K562 (cell line): Measurements from ENCODE around the gene SLC7A10. TPM values are rescaled to one million over a fixed set of nuclear protein-coding genes. Genes with fewer than 3 reads are reported as not detected.

Experiments used
- ATAC-seq: fragments of 200-7000 bp; cut with Tn5 transposase; 3 replicates; pipeline ENCODE4 v1.9.1; 2020; ENCODE audit warnings: moderate library complexity
- BruUV-seq: library from RNA; stranded (reverse); fragments of 400-500 nt; replicated peaks from 2 replicates; lab custom pipeline; 2021; lab: Mats Ljungman, UMichigan
- CTCF ChIA-PET: fragments of 300-600 bp; formaldehyde crosslinking; extraction: SDS; loops from one replicate; lab custom pipeline; 2021; ENCODE audit warnings: low intra/inter-chr PET ratio; lab: Yijun Ruan, JAX
- POLR2A ChIA-PET: fragments of 300-600, 350-650 bp; sonication (Branson Sonifier 250); formaldehyde crosslinking; extraction: SDS; loops from one replicate; lab custom pipeline; 2021; ENCODE audit warnings: antibody characterized with exemption, inconsistent platforms; lab: Yijun Ruan, JAX
- DNase-seq, 4 experiments: peaks; one replicate each; pipeline versions ENCODE4 v3.0.0 to v3.0.0-alpha.2; 2011 to 2018; ENCODE audit warnings: low spot score in 3 of 4, mixed read lengths in 3 of 4; ENCODE audit errors: extremely low read depth in 1 of 4
- FAIRE-seq: peaks from 2 replicates; lab custom pipeline; 2011; peaks lifted over from hg19 to GRCh38; lab: Jason Lieb, UNC
- H2AFZ ChIP-seq: 2 replicates; pipeline ENCODE4 v1.6.0; 2011; ENCODE audit warnings: low read depth, low read length, control low read depth, inconsistent platforms
- H3K27ac ChIP-seq: fragments of 200-600 bp; 3 replicates; pipeline ENCODE4 v1.8.0; 2011; ENCODE audit warnings: low read depth, mild to moderate bottlenecking, control low read depth, inconsistent platforms, low read length, moderate library complexity, mixed read lengths; ENCODE audit errors: extremely low read depth
- H3K27me3 ChIP-seq, 2 experiments: fragments of 300-600 bp in 1 of 2; 2 replicates in 1 of 2; 3 replicates in 1 of 2; pipeline versions ENCODE4 v1.6.0 to v1.8.0; 2011; ENCODE audit warnings: inconsistent platforms in 2 of 2, low read length in 2 of 2, mild to moderate bottlenecking in 1 of 2, mixed read lengths in 1 of 2, moderate library complexity in 1 of 2; ENCODE audit not compliant: control insufficient read depth in 2 of 2, insufficient read depth in 2 of 2
- H3K36me3 ChIP-seq: fragments of 300-600 bp; 3 replicates; pipeline ENCODE4 v1.8.0; 2011; ENCODE audit warnings: mild to moderate bottlenecking, low read length, inconsistent platforms; ENCODE audit not compliant: control insufficient read depth, insufficient read depth
- H3K4me1 ChIP-seq, 2 experiments: fragments of 200-600 bp in 1 of 2; replicated peaks in 1 of 2; 2 replicates in 1 of 2; 3 replicates in 1 of 2; pipeline versions ENCODE4 v1.5.1 to v1.8.0; 2011; ENCODE audit warnings: inconsistent platforms in 2 of 2, low read length in 2 of 2, mild to moderate bottlenecking in 1 of 2, mixed read lengths in 1 of 2, moderate library complexity in 1 of 2; ENCODE audit not compliant: control insufficient read depth in 2 of 2, insufficient read depth in 2 of 2
- H3K4me2 ChIP-seq: 2 replicates; pipeline ENCODE4 v1.6.1; 2011; ENCODE audit warnings: low read length, control low read depth, inconsistent platforms, mixed read lengths; ENCODE audit not compliant: insufficient read depth
- H3K4me3 ChIP-seq: fragments of 200-600 bp; sonication (generic), shearing (Covaris generic); 2 replicates; pipeline ENCODE4 v1.5.1; 2016; ENCODE audit warnings: control low read depth, inconsistent platforms
- H3K79me2 ChIP-seq: fragments of 200-600 bp; 3 replicates; pipeline ENCODE4 v1.8.0; 2011; ENCODE audit warnings: low read length, inconsistent platforms; ENCODE audit not compliant: control insufficient read depth, insufficient read depth
- H3K9ac ChIP-seq, 2 experiments: 2 replicates each; pipeline versions ENCODE4 v1.6.0 to v1.6.1; 2011; ENCODE audit warnings: low read depth in 2 of 2, low read length in 2 of 2, control low read depth in 1 of 2, inconsistent platforms in 1 of 2, mild to moderate bottlenecking in 1 of 2, mixed read lengths in 1 of 2; ENCODE audit not compliant: insufficient read depth in 1 of 2
- H3K9me1 ChIP-seq: one replicate; pipeline ENCODE4 v1.6.0; 2011; ENCODE audit warnings: inconsistent platforms, mild to moderate bottlenecking, low read length, moderate library complexity; ENCODE audit not compliant: control insufficient read depth, insufficient read depth
- H3K9me3 ChIP-seq: replicated peaks from 2 replicates; pipeline ENCODE4 v1.5.1; 2011; ENCODE audit warnings: low read depth, low read length, inconsistent platforms; ENCODE audit not compliant: control insufficient read depth, insufficient read depth
- H4K20me1 ChIP-seq: replicated peaks from 2 replicates; pipeline ENCODE4 v1.6.1; 2011; ENCODE audit warnings: low read length, inconsistent platforms, mixed read lengths; ENCODE audit not compliant: control insufficient read depth, insufficient read depth
- CHD2 ChIP-seq: IDR thresholded peaks from 2 replicates; pipeline ENCODE4 v1.6.1; 2011; ENCODE audit warnings: low read depth, low read length
- NCOA1 ChIP-seq: fragments of 450-650 bp; IDR thresholded peaks from 2 replicates; pipeline ENCODE4 v1.6.1; 2016; ENCODE audit warnings: low read depth
- PTTG1 ChIP-seq: fragments of 450-650 bp; IDR thresholded peaks from 2 replicates; pipeline ENCODE4 v1.6.1; 2016; ENCODE audit warnings: low read depth, mild to moderate bottlenecking, missing genetic modification characterization, missing compliant biosample characterization
- WGBS: fragments of 100-300 bp; shearing (Covaris generic); methylation state at CpG from one replicate; pipeline ENCODE4 v1.1.6; 2016; ENCODE audit warnings: low coverage, mixed read lengths; ENCODE audit not compliant: insufficient coverage; ENCODE audit errors: missing lambda C conversion rate; 5-methylcytosine and 5-hydroxymethylcytosine counted together
- in situ Hi-C: fragments of 300-500 bp; cut with MboI; formaldehyde crosslinking; loops from 4 replicates; pipeline ENCODE4 v1.15.0; 2018; ENCODE audit warnings: inconsistent platforms, mixed read lengths
- intact Hi-C: fragments of 100-400 bp; cut with micrococcal nuclease; formaldehyde crosslinking; loops from 2 replicates; pipeline ENCODE4 v1.14.2; 2022
- polyA plus RNA-seq, 8 experiments: library from polyadenylated mRNA; depleted of rRNA in 4 of 8; stranded (reverse) in 5 of 8; unstranded in 3 of 8; fragments of >200 nt; fragmentation: Nextera tagmentation in 2 of 8; fragmentation: Illumina TruSeq in 1 of 8; extraction: Ambion mirVana in 2 of 8; extraction: Trizol in 1 of 8; gene quantifications; 2 replicates each; pipeline versions ENCODE4 v1.2.1 to v1.2.3, GENCODE V29; 2011 to 2014; ENCODE audit warnings: inconsistent platforms in 1 of 8, missing spikeins in 1 of 8
- total RNA-seq, 7 experiments: library from RNA; depleted of rRNA in 6 of 7; stranded (reverse); fragments of >200 nt in 6 of 7; fragmentation: Illumina TruSeq in 2 of 7; extraction: Trizol in 2 of 7; gene quantifications; 2 replicates each; pipeline versions ENCODE4 v1.2.1 to v1.2.3, GENCODE V29; 2011 to 2021; ENCODE audit warnings: low replicate concordance in 1 of 7
- TF ChIP-seq, protein P1 (sequence below), 2 experiments: fragments of 450-650 bp in 1 of 2; sonication (generic) in 1 of 2; formaldehyde crosslinking in 1 of 2; IDR thresholded peaks in 1 of 2; conservative IDR thresholded peaks in 1 of 2; 2 replicates each; pipeline versions ENCODE4 v1.6.1 to v1.8.1; 2016 to 2023; ENCODE audit warnings: mild to moderate bottlenecking in 2 of 2, moderate library complexity in 2 of 2, inconsistent platforms in 1 of 2, missing genetic modification reagents in 1 of 2

SLC7A10 gene
- total and polyA plus RNA-seq, 9 of the 15 experiments (the other 6 are each of a cell fraction or from before 2014, with no cell fraction given) = 0.07 TPM; not detected in 8

DNA sequence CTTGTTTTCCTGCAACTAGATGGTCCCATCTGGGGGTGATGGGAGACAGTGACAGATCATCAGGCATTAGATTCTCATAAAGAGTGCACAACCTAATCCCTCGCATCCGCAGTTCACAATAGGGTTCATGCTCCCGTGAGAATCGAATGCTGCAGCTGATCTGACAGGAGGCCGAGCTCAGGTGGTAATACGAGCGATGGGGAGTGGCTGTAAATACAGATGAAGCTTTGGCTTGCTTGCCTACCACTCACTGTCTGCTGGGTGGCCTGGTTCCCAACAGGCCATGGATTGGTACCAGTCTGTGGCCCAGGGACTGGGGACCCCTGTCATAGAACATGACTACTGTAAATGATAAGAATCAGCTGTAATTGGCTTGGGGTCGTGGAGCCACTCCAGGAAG, 65.8 kb downstream of the SLC7A10 start:
- H3K79me2 ChIP-seq = no peaks in the 10 kb centered on the region
- H3K27ac ChIP-seq = no peak overlapping the region
- H2AFZ ChIP-seq = 0 out of 2 replicates have a peak overlapping the region, but pooled peaks have one; percentile 32
- H4K20me1 ChIP-seq = no peaks in the 10 kb centered on the region
- H3K9me1 ChIP-seq = no peaks in the 10 kb centered on the region
- no peak for FAIRE-seq
- in situ Hi-C loops = no loop called here
- H3K9me3 ChIP-seq = no peaks in the 10 kb centered on the region
- no peak overlapping the region for H3K9ac ChIP-seq
- no peak for TF ChIP-seq CHD2
- no peak for TF ChIP-seq PTTG1 (tag)
- no peaks in the 10 kb centered on the region; a peak in 1 of 5 replicates for H3K4me1 ChIP-seq
- no peaks in the 10 kb centered on the region for H3K27me3 ChIP-seq
- H3K36me3 ChIP-seq = no peaks in the 10 kb centered on the region
- BruUV-seq = no TSS peak
- no peak for DNase-seq
- no peak for ATAC-seq
- H3K4me2 ChIP-seq = no peak overlapping the region
- intact Hi-C loops = no loop called here
- 47% methylated on average over 8 of the region's 8 CpGs for WGBS
- ChIA-PET CTCF (no interaction called here), POLR2A (interaction anchor here (0.7 to 1.4 kb wide), 3 partner anchors 11 to 24 kb away, joined by 3 to 4 read pairs (median 3); no protein-coding TSS in a partner anchor)
- no peak overlapping the region for H3K4me3 ChIP-seq

DNA sequence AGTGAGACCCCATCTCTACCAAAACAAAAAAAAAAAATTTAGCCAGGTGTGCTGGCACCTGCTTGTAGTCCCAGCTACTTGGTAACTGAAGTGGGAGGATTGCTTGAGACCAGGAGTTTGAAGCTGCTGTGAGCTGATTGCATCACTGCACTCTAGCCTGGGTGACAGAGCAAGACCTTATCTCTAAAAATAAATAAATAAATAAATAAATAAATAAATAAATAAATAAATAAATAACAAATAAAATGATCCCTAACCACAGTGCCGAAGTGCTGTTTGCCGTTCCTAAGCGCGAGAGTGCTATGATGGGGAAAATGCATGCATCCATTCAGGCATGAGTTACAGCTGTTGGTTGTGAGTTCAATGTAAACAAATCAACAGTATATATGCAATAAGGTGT, 66.5 kb downstream of the SLC7A10 start:
- no peaks in the 10 kb centered on the region for H3K9me3 ChIP-seq
- TF ChIP-seq, protein P1, sequence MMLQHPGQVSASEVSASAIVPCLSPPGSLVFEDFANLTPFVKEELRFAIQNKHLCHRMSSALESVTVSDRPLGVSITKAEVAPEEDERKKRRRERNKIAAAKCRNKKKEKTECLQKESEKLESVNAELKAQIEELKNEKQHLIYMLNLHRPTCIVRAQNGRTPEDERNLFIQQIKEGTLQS (IDR thresholded peaks at IDR 0.05) = peak; percentile 24; the same call in 1 of the 2 replicates
- TF ChIP-seq, protein P1 (CRISPR knock-in tag; conservative IDR thresholded peaks at IDR 0.05) = no peak
- no peak for TF ChIP-seq NCOA1
- TF ChIP-seq, all 486 proteins: peak for 1
- H3K27ac ChIP-seq = no peak overlapping the region
- no peaks in the 10 kb centered on the region; a peak in 1 of 5 replicates for H3K4me1 ChIP-seq
- H3K36me3 ChIP-seq = no peaks in the 10 kb centered on the region
- H3K79me2 ChIP-seq = no peaks in the 10 kb centered on the region
- BruUV-seq = no TSS peak
- H4K20me1 ChIP-seq = no peaks in the 10 kb centered on the region
- in situ Hi-C loops = no loop called here
- H3K27me3 ChIP-seq = no peaks in the 10 kb centered on the region
- no peak for ATAC-seq
- no peaks in the 10 kb centered on the region for H3K9me1 ChIP-seq
- H3K4me2 ChIP-seq = no peak overlapping the region
- no peak for FAIRE-seq
- ChIA-PET POLR2A (interaction anchor here (1.4 kb wide), 1 partner anchor 11 kb away, joined by 3 read pairs; no protein-coding TSS in a partner anchor), CTCF (no interaction called here)
- WGBS = 75% methylated on average over 4 of the region's 4 CpGs
- intact Hi-C loops = no loop called here
- no peak overlapping the region for H3K9ac ChIP-seq
- H3K4me3 ChIP-seq = no peak overlapping the region
- no peak for DNase-seq
- no peak overlapping the region for H2AFZ ChIP-seq

Other genes starting within 250 kb of the SLC7A10 start
- 2.8 and 3.7 TPM in 2 replicates for gene RHPN2, start 161.0 kb downstream of the SLC7A10 start, total RNA-seq (2014; rRNA removed)
- 2.7 and 3.2 TPM in 2 replicates for gene RHPN2, start 161.0 kb downstream of the SLC7A10 start, total RNA-seq (2014; rRNA removed; fragmentation: Illumina TruSeq; extraction: Trizol)
- 3.0 and 3.6 TPM in 2 replicates for gene RHPN2, start 161.0 kb downstream of the SLC7A10 start, total RNA-seq (2015; rRNA removed; fragmentation: Illumina TruSeq; extraction: Trizol)
- 4.1 and 4.4 TPM in 2 replicates for gene RHPN2, start 161.0 kb downstream of the SLC7A10 start, total RNA-seq (2021)
- gene RHPN2, start 161.0 kb downstream of the SLC7A10 start, polyA plus RNA-seq (2011; rRNA removed) = 7.2 and 9.9 TPM in 2 replicates
- 5.9 and 6.1 TPM in 2 replicates for gene RHPN2, start 161.0 kb downstream of the SLC7A10 start, polyA plus RNA-seq (2014; fragmentation: Illumina TruSeq; extraction: Trizol)
- 1 to 10 TPM in 1 of 2 experiments, under 1 TPM in 1; 0.63 to 1.2 TPM for gene RHPN2, start 161.0 kb downstream of the SLC7A10 start, polyA plus RNA-seq (2014; fragmentation: Nextera tagmentation; extraction: Ambion mirVana)
- 2.9 and 5.7 TPM in 2 replicates for gene RHPN2, start 161.0 kb downstream of the SLC7A10 start, polyA plus RNA-seq (2014; rRNA removed)
- gene GPATCH1, start 144.7 kb downstream of the SLC7A10 start, total RNA-seq (2014; rRNA removed) = 6.6 and 9.4 TPM in 2 replicates
- gene GPATCH1, start 144.7 kb downstream of the SLC7A10 start, total RNA-seq (2014; rRNA removed; fragmentation: Illumina TruSeq; extraction: Trizol) = 7.1 and 8.1 TPM in 2 replicates
- 9.5 and 9.6 TPM in 2 replicates for gene GPATCH1, start 144.7 kb downstream of the SLC7A10 start, total RNA-seq (2015; rRNA removed; fragmentation: Illumina TruSeq; extraction: Trizol)
- gene GPATCH1, start 144.7 kb downstream of the SLC7A10 start, total RNA-seq (2021) = 7.0 and 8.0 TPM in 2 replicates
- 7.9 and 9.1 TPM in 2 replicates for gene GPATCH1, start 144.7 kb downstream of the SLC7A10 start, polyA plus RNA-seq (2011; rRNA removed)
- gene GPATCH1, start 144.7 kb downstream of the SLC7A10 start, polyA plus RNA-seq (2014; fragmentation: Illumina TruSeq; extraction: Trizol) = 7.5 and 9.7 TPM in 2 replicates
- 1 to 10 TPM; 3.7 to 9.2 TPM for gene GPATCH1, start 144.7 kb downstream of the SLC7A10 start, polyA plus RNA-seq (2014; fragmentation: Nextera tagmentation; extraction: Ambion mirVana)
- gene GPATCH1, start 144.7 kb downstream of the SLC7A10 start, polyA plus RNA-seq (2014; rRNA removed) = 7.7 and 10.9 TPM in 2 replicates
- gene WDR88, start 93.7 kb downstream of the SLC7A10 start, total RNA-seq (2014; rRNA removed) = not detected in 2 replicates
- gene WDR88, start 93.7 kb downstream of the SLC7A10 start, total RNA-seq (2014; rRNA removed; fragmentation: Illumina TruSeq; extraction: Trizol) = not detected in 2 replicates
- not detected in 2 replicates for gene WDR88, start 93.7 kb downstream of the SLC7A10 start, total RNA-seq (2015; rRNA removed; fragmentation: Illumina TruSeq; extraction: Trizol)
- gene WDR88, start 93.7 kb downstream of the SLC7A10 start, total RNA-seq (2021) = not detected in 2 replicates
- not detected in 2 replicates for gene WDR88, start 93.7 kb downstream of the SLC7A10 start, polyA plus RNA-seq (2011; rRNA removed)
- gene WDR88, start 93.7 kb downstream of the SLC7A10 start, polyA plus RNA-seq (2014; fragmentation: Illumina TruSeq; extraction: Trizol) = not detected in 2 replicates
- gene WDR88, start 93.7 kb downstream of the SLC7A10 start, polyA plus RNA-seq (2014; fragmentation: Nextera tagmentation; extraction: Ambion mirVana) = under 1 TPM; 0.03 to 0.04 TPM
- not detected in 2 replicates for gene WDR88, start 93.7 kb downstream of the SLC7A10 start, polyA plus RNA-seq (2014; rRNA removed)
- not detected in 2 replicates for gene LRP3, start 31.5 kb downstream of the SLC7A10 start, total RNA-seq (2014; rRNA removed)
- gene LRP3, start 31.5 kb downstream of the SLC7A10 start, total RNA-seq (2014; rRNA removed; fragmentation: Illumina TruSeq; extraction: Trizol) = not detected in 2 replicates
- gene LRP3, start 31.5 kb downstream of the SLC7A10 start, total RNA-seq (2015; rRNA removed; fragmentation: Illumina TruSeq; extraction: Trizol) = not detected in 2 replicates
- gene LRP3, start 31.5 kb downstream of the SLC7A10 start, total RNA-seq (2021) = 0.04 and 0.29 TPM in 2 replicates
- not detected in 2 replicates for gene LRP3, start 31.5 kb downstream of the SLC7A10 start, polyA plus RNA-seq (2011; rRNA removed)
- gene LRP3, start 31.5 kb downstream of the SLC7A10 start, polyA plus RNA-seq (2014; fragmentation: Illumina TruSeq; extraction: Trizol) = not detected in 2 replicates
- gene LRP3, start 31.5 kb downstream of the SLC7A10 start, polyA plus RNA-seq (2014; fragmentation: Nextera tagmentation; extraction: Ambion mirVana) = not detected
- not detected in 2 replicates for gene LRP3, start 31.5 kb downstream of the SLC7A10 start, polyA plus RNA-seq (2014; rRNA removed)
- 0.57 and 0.59 TPM in 2 replicates for gene CEBPA, start 76.7 kb upstream of the SLC7A10 start, total RNA-seq (2014; rRNA removed)
- 0.07 and 0.13 TPM in 2 replicates for gene CEBPA, start 76.7 kb upstream of the SLC7A10 start, total RNA-seq (2014; rRNA removed; fragmentation: Illumina TruSeq; extraction: Trizol)
- gene CEBPA, start 76.7 kb upstream of the SLC7A10 start, total RNA-seq (2015; rRNA removed; fragmentation: Illumina TruSeq; extraction: Trizol) = 0.11 TPM in 1 of 2 replicates, not detected in the other
- gene CEBPA, start 76.7 kb upstream of the SLC7A10 start, total RNA-seq (2021) = 0.49 and 0.53 TPM in 2 replicates
- 0.15 and 0.20 TPM in 2 replicates for gene CEBPA, start 76.7 kb upstream of the SLC7A10 start, polyA plus RNA-seq (2011; rRNA removed)
- 0.15 and 0.21 TPM in 2 replicates for gene CEBPA, start 76.7 kb upstream of the SLC7A10 start, polyA plus RNA-seq (2014; fragmentation: Illumina TruSeq; extraction: Trizol)
- gene CEBPA, start 76.7 kb upstream of the SLC7A10 start, polyA plus RNA-seq (2014; fragmentation: Nextera tagmentation; extraction: Ambion mirVana) = under 1 TPM in 1 of 2 experiments, not detected in 1; 0.03 TPM
- 0.15 and 0.26 TPM in 2 replicates for gene CEBPA, start 76.7 kb upstream of the SLC7A10 start, polyA plus RNA-seq (2014; rRNA removed)
- gene CEBPG, start 147.9 kb upstream of the SLC7A10 start, total RNA-seq (2014; rRNA removed) = 29.7 and 31.2 TPM in 2 replicates
- gene CEBPG, start 147.9 kb upstream of the SLC7A10 start, total RNA-seq (2014; rRNA removed; fragmentation: Illumina TruSeq; extraction: Trizol) = 34.9 and 42.3 TPM in 2 replicates
- gene CEBPG, start 147.9 kb upstream of the SLC7A10 start, total RNA-seq (2015; rRNA removed; fragmentation: Illumina TruSeq; extraction: Trizol) = 15.0 and 17.3 TPM in 2 replicates
- gene CEBPG, start 147.9 kb upstream of the SLC7A10 start, total RNA-seq (2021) = 29.7 and 34.6 TPM in 2 replicates
- gene CEBPG, start 147.9 kb upstream of the SLC7A10 start, polyA plus RNA-seq (2011; rRNA removed) = 30.9 and 31.2 TPM in 2 replicates
- 28.8 and 30.1 TPM in 2 replicates for gene CEBPG, start 147.9 kb upstream of the SLC7A10 start, polyA plus RNA-seq (2014; fragmentation: Illumina TruSeq; extraction: Trizol)
- gene CEBPG, start 147.9 kb upstream of the SLC7A10 start, polyA plus RNA-seq (2014; fragmentation: Nextera tagmentation; extraction: Ambion mirVana) = 1 to 10 TPM; 9.5 to 9.8 TPM
- 30.2 and 33.0 TPM in 2 replicates for gene CEBPG, start 147.9 kb upstream of the SLC7A10 start, polyA plus RNA-seq (2014; rRNA removed)